WI38 (cell line): ENCODE results near the gene ELF3.
"Not testable (repeated sequence)": the region's sequence is repeated elsewhere in the genome, so short reads cannot be mapped to it uniquely, and the experiment has no call there.

Experiments
- H3K4me3 ChIP-seq: 2 replicates; pipeline ENCODE4 v1.5.1; 2011; ENCODE audit warnings: low read depth, mild to moderate bottlenecking, control low read depth, low read length
- CTCF ChIP-seq: IDR thresholded peaks from 2 replicates; pipeline ENCODE4 v1.5.1; 2012; ENCODE audit warnings: low read depth, mild to moderate bottlenecking, control low read depth, low read length

ELF3 gene

DNA sequence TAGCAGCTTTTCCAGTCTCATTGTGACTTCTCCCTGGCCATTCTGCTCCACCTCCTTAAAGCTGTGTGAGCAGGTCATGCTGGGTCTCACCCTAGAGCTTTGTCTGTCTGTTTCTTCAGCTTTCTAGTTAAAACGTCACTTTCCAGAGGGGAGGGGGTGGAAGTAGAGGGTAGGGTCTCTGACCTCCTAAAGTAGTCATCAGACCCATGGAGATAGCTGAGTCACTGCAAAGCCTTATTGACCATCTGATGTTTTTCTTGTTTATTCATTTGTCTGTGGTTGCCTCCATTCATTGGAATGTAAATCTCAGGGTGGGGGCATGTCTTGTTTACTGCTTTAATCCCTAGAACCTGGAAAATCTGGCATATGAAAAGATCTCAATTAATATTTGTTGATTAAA, 52.7 kb downstream of the ELF3 start:
- H3K4me3 ChIP-seq = no peak overlapping the region
- no peak for TF ChIP-seq CTCF

- H3K4me3 ChIP-seq = not testable (repeated sequence)
These were observed 54.5 kb downstream of the ELF3 start for GRCh38 chr1:202064889-202065312.
